Keratinocyte (primary cell): ENCODE measurements around the gene MAG. TPM values are rescaled to one million over a fixed set of nuclear protein-coding genes. Genes with fewer than 3 reads are reported as not detected.

Source experiments
- DNase-seq: peaks from one replicate; pipeline ENCODE4 v3.0.0-alpha.2; 2011; ENCODE audit warnings: low read depth, missing footprints, low spot score
- FAIRE-seq: peaks from 2 replicates; lab custom pipeline; 2011; peaks lifted over from hg19 to GRCh38; lab: Jason Lieb, UNC
- H2AFZ ChIP-seq: 2 replicates; pipeline ENCODE4 v1.6.0; 2012; ENCODE audit warnings: low read length, control low read depth, inconsistent platforms; ENCODE audit not compliant: control insufficient read depth
- H3K27ac ChIP-seq: 2 replicates; pipeline ENCODE4 v1.5.1; 2011; ENCODE audit warnings: low read length; ENCODE audit not compliant: control insufficient read depth, insufficient read depth
- H3K27me3 ChIP-seq: 3 replicates; pipeline ENCODE4 v1.6.0; 2011; ENCODE audit warnings: low read length; ENCODE audit not compliant: control insufficient read depth, insufficient read depth; ENCODE audit errors: extremely low read depth
- H3K36me3 ChIP-seq, 2 experiments: 2 replicates in 1 of 2; 3 replicates in 1 of 2; pipeline ENCODE4 v1.5.1; 2011; ENCODE audit warnings: low read length in 2 of 2, mild to moderate bottlenecking in 1 of 2; ENCODE audit not compliant: control insufficient read depth in 2 of 2, insufficient read depth in 2 of 2; ENCODE audit errors: extremely low read depth in 1 of 2
- H3K4me1 ChIP-seq: 3 replicates; pipeline ENCODE4 v1.5.1; 2011; ENCODE audit warnings: low read length; ENCODE audit not compliant: control insufficient read depth, insufficient read depth; ENCODE audit errors: extremely low read depth
- H3K4me2 ChIP-seq: 3 replicates; pipeline ENCODE4 v1.6.0; 2011; ENCODE audit warnings: low read depth, low read length; ENCODE audit not compliant: control insufficient read depth, insufficient read depth; ENCODE audit errors: extremely low read depth
- H3K4me3 ChIP-seq, 3 experiments: fragments of 200-600 bp in 1 of 3; sonication (generic) in 1 of 3; 2 replicates in 2 of 3; 3 replicates in 1 of 3; pipeline ENCODE4 v1.5.1; 2011 to 2016; ENCODE audit warnings: low read length in 3 of 3, mild to moderate bottlenecking in 3 of 3, control low read depth in 2 of 3, inconsistent platforms in 1 of 3, low read depth in 1 of 3, mixed read lengths in 1 of 3, mixed run types in 1 of 3, moderate library complexity in 1 of 3; ENCODE audit not compliant: control insufficient read depth in 2 of 3, insufficient read depth in 2 of 3; ENCODE audit errors: extremely low read depth in 1 of 3
- H3K79me2 ChIP-seq: 2 replicates; pipeline ENCODE4 v1.6.0; 2012; ENCODE audit warnings: low read length; ENCODE audit not compliant: control insufficient read depth, insufficient read depth
- H3K9ac ChIP-seq: 3 replicates; pipeline ENCODE4 v1.6.0; 2011; ENCODE audit warnings: low read length; ENCODE audit not compliant: control insufficient read depth, insufficient read depth; ENCODE audit errors: extremely low read depth
- H3K9me1 ChIP-seq: 3 replicates; pipeline ENCODE4 v1.6.0; 2011; ENCODE audit warnings: low read length; ENCODE audit not compliant: control insufficient read depth, insufficient read depth; ENCODE audit errors: extremely low read depth
- H3K9me3 ChIP-seq: 2 replicates; pipeline ENCODE4 v1.5.1; 2012; ENCODE audit warnings: low read depth, low read length; ENCODE audit not compliant: control insufficient read depth
- H4K20me1 ChIP-seq: 3 replicates; pipeline ENCODE4 v1.6.0; 2011; ENCODE audit warnings: low read length; ENCODE audit not compliant: control insufficient read depth, insufficient read depth; ENCODE audit errors: extremely low read depth
- CTCF ChIP-seq, 3 experiments: IDR thresholded peaks in 1 of 3; conservative IDR thresholded peaks in 1 of 3; optimal IDR thresholded peaks in 1 of 3; 2 replicates in 2 of 3; 3 replicates in 1 of 3; pipeline versions ENCODE3 to v1.5.1; 2011; ENCODE audit warnings: low read length in 3 of 3, mild to moderate bottlenecking in 3 of 3, moderate library complexity in 2 of 3, control low read depth in 1 of 3, inconsistent platforms in 1 of 3; ENCODE audit not compliant: insufficient read depth in 2 of 3; ENCODE audit errors: extremely low read depth in 1 of 3
- EZH2 ChIP-seq: IDR thresholded peaks from one replicate; pipeline ENCODE4 v1.6.1; 2012; ENCODE audit warnings: inconsistent platforms, mild to moderate bottlenecking, low read length, moderate library complexity
- dilution Hi-C: fragments of 300-500 bp; cut with MboI; formaldehyde crosslinking; loops from one replicate; pipeline ENCODE4 v1.7.0; 2020; ENCODE audit warnings: low sequenced_read_pairs; ENCODE audit not compliant: extremely low pct_ligation_motif_present
- polyA plus RNA-seq, 5 experiments: library from polyadenylated mRNA; depleted of rRNA in 3 of 5; stranded (reverse) in 3 of 5; stranded (forward) in 1 of 5; unstranded in 1 of 5; fragments of >200 nt; gene quantifications; 1 replicate in 1 of 5; 2 replicates in 3 of 5; 3 replicates in 1 of 5; pipeline versions ENCODE4 v1.2.1 to v1.2.3, GENCODE V29; 2011 to 2012; ENCODE audit warnings: missing spikeins in 2 of 5, low read depth in 1 of 5, low replicate concordance in 1 of 5

The MAG gene
- polyA plus RNA-seq, 1 donor (not counting 4 experiments of a cell fraction or from before 2014, with no cell fraction given), result not detected

- FAIRE-seq, result no peak
- DNase-seq, result no peak
- Histone ChIP-seq H3K4me1 (no peaks in the 10 kb centered on the region), H3K9ac (no peak overlapping the region), H3K36me3 (no peaks in the 10 kb centered on the region), H2AFZ (no peak overlapping the region), H3K27ac (no peak overlapping the region), H3K4me3 (no peak overlapping the region), H3K27me3 (peaks cover 10% of the 10 kb centered on the region), H4K20me1 (no peaks in the 10 kb centered on the region), H3K79me2 (no peaks in the 10 kb centered on the region), H3K9me3 (no peaks in the 10 kb centered on the region), H3K4me2 (no peak overlapping the region), H3K9me1 (no peaks in the 10 kb centered on the region)
- dilution Hi-C loops, result no loop called here
- TF ChIP-seq CTCF (optimal IDR thresholded peaks at IDR 0.05 in 1 of 3, IDR thresholded peaks at IDR 0.05 in 1 of 3, conservative IDR thresholded peaks at IDR 0.05 in 1 of 3; ENCODE audit: extremely low read depth in 1 of 3, insufficient read depth in 2 of 3, low read length in 3 of 3) (no peak), EZH2 (no peak)
Observed at GRCh38 chr19:35300339-35300649, 8.3 kb downstream of the MAG start.

- H3K27ac ChIP-seq, result no peak overlapping the region
- no peak for TF ChIP-seq EZH2
- no peak for TF ChIP-seq CTCF (optimal IDR thresholded peaks at IDR 0.05 in 1 of 3, IDR thresholded peaks at IDR 0.05 in 1 of 3, conservative IDR thresholded peaks at IDR 0.05 in 1 of 3; ENCODE audit: extremely low read depth in 1 of 3, insufficient read depth in 2 of 3, low read length in 3 of 3)
- H3K9me1 ChIP-seq, result no peaks in the 10 kb centered on the region
- H4K20me1 ChIP-seq, result no peaks in the 10 kb centered on the region
- no peak overlapping the region for H3K9ac ChIP-seq
- DNase-seq (no peak), FAIRE-seq (no peak)
- no peaks in the 10 kb centered on the region for H3K36me3 ChIP-seq
- H3K4me3 ChIP-seq, result no peak overlapping the region
- dilution Hi-C loops, result no loop called here
- no peak overlapping the region for H3K4me2 ChIP-seq
- H3K9me3 ChIP-seq, result no peaks in the 10 kb centered on the region
- no peaks in the 10 kb centered on the region for H3K4me1 ChIP-seq
- H3K79me2 ChIP-seq, result no peaks in the 10 kb centered on the region
- H2AFZ ChIP-seq, result no peak overlapping the region
- no peaks in the 10 kb centered on the region for H3K27me3 ChIP-seq
Observed at GRCh38 chr19:35301961-35302360, 10.0 kb downstream of the MAG start.
